HG03378 (cell line): Measurements from ENCODE around the gene NFX1.
"Not testable (repeated sequence)": the region's sequence is repeated elsewhere in the genome, so short reads cannot be mapped to it uniquely, and the experiment has no call there.

Experiments used
- ATAC-seq: cut with Tn5 transposase; IDR thresholded peaks from one replicate; pipeline ENCODE4 v1.9.1; 2021; ENCODE audit warnings: mild to moderate bottlenecking, moderate library complexity; ENCODE audit not compliant: unreplicated experiment

The NFX1 gene

GRCh38 chr9:33351547-33351946 is 61.2 kb downstream of the NFX1 start:
- no peak for ATAC-seq

- ATAC-seq = no peak
These were observed 64.4 kb downstream of the NFX1 start for GRCh38 chr9:33354651-33355211.

GRCh38 chr9:33355933-33356332 is 65.6 kb downstream of the NFX1 start:
- ATAC-seq = no peak

- ATAC-seq = not testable (repeated sequence)
These were observed 68.3 kb downstream of the NFX1 start for GRCh38 chr9:33358641-33359040.

- no peak for ATAC-seq
These were observed 73.8 kb downstream of the NFX1 start for GRCh38 chr9:33364127-33364526.

GRCh38 chr9:33364814-33365213 is 74.5 kb downstream of the NFX1 start:
- ATAC-seq = not testable (repeated sequence)

- ATAC-seq = no peak
These were observed 76.7 kb downstream of the NFX1 start for GRCh38 chr9:33366979-33367480.

GRCh38 chr9:33372900-33373299 is 82.6 kb downstream of the NFX1 start:
- ATAC-seq = no peak

- no peak for ATAC-seq
These were observed 83.9 kb downstream of the NFX1 start for GRCh38 chr9:33374190-33374589.

GRCh38 chr9:33374634-33375237 is 84.4 kb downstream of the NFX1 start:
- ATAC-seq = no peak

GRCh38 chr9:33375238-33375840 is 85.0 kb downstream of the NFX1 start:
- ATAC-seq = no peak

GRCh38 chr9:33375841-33376321 is 85.6 kb downstream of the NFX1 start:
- no peak for ATAC-seq

GRCh38 chr9:33377089-33377715 is 86.9 kb downstream of the NFX1 start:
- ATAC-seq = no peak

GRCh38 chr9:33378121-33378795 is 87.9 kb downstream of the NFX1 start:
- no peak for ATAC-seq

- ATAC-seq = no peak
These were observed 89.5 kb downstream of the NFX1 start for GRCh38 chr9:33379666-33380389.

GRCh38 chr9:33380390-33381094 is 90.2 kb downstream of the NFX1 start:
- no peak for ATAC-seq

GRCh38 chr9:33381231-33381791 is 91.0 kb downstream of the NFX1 start:
- ATAC-seq = no peak

- ATAC-seq = not testable (repeated sequence)
These were observed 92.1 kb downstream of the NFX1 start for GRCh38 chr9:33382397-33382796.

GRCh38 chr9:33383396-33383795 is 93.1 kb downstream of the NFX1 start:
- ATAC-seq = not testable (repeated sequence)

- ATAC-seq = not testable (repeated sequence)
These were observed 95.2 kb downstream of the NFX1 start for GRCh38 chr9:33385536-33385935.
